Retinal pigment epithelial cell (primary cell): Measurements from ENCODE around the gene KLK8.

Experiments
- DNase-seq: peaks from one replicate; pipeline ENCODE4 v3.0.0-alpha.2; 2010; ENCODE audit warnings: low read depth
- H3K4me3 ChIP-seq: 2 replicates; pipeline ENCODE4 v1.5.1; 2011; ENCODE audit warnings: mild to moderate bottlenecking, low read length, control low read depth, moderate library complexity
- TF ChIP-seq, protein P1 (sequence below): conservative IDR thresholded peaks from 2 replicates; pipeline ENCODE4 v1.5.1; 2011; ENCODE audit warnings: low read depth, low read length, control low read depth, inconsistent platforms

The KLK8 gene

DNA sequence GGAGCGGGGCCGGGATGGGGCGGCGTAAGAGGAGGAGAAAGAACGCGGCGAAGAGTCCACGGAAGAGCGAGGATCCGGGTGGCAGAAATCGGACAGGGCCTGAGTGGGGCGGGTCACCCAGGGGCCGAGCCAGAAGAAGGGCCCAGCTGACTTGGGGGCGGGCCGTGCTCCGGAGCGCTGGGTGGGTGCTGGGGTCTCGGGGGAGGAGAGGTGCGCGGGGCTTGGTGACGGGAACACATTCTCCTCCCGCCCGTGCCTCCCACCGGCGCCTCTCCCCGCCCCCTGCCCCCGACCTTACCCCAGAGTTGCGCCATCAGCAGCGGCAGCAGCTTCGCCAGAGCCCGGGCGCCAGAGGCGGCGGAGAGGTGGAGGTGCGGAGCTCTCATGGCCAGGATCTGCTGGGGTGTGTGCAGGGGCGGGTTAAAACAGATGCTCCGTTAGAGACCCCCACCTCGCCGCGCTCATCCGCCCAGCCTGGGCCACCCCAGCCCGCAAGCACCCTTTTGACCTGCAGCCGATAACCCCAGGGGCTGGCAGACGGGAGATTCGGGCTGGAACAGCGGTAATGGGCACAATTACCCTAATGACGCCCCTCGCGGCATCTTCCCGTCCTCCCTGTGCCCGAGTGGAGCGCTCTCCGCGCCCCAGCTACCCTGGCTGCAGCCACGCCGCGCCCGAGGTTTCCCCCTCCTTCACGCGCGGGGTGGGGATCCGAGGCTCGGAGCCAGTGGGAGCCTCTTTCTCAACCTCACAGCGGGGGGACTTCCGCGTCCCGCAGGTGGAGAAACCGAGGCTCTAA, 17.5 kb upstream of the KLK8 start:
- DNase-seq, result no peak

DNA sequence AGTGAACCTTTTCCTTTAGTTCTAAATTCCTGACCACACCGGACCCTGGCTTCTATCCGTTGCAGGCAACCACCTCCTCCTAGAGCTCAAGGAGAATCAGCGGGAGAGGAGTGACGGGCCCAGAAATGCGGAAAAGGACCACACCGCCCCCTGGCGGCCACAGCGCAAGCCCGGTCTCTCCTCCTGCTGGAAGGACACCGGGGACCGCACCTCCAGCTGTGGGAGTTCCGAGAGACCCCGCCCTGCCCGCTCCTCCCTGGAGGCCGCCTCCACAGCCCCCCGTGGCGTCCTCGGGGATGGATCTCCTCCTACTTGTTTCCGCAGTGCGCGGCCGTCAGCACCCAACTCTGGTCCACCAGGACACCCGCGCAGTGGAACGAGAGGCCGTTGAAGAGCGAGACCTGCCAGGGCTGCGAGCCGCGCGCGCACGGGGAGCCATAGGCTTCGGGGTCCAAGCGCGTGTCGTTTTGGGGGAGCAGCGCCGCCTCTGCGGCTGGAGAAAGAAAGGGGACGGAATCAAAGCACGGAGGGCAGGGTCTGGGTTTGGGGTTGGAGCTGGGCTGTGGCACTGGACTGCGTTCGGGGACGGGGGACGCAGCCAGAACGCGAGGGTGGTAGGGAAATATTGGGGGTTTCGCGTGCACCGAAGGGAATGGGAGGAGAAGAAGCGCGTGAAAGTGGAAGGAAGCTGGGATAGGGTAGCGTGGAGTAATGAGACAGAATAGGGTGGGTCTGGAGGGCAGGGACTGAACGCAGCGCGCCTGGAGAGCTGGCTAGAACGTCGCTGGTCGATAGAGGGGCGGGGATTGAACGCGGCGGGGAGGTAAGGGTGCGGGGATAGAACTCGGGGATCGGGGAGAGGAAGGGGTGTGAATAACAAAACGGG, 15.6 kb upstream of the KLK8 start:
- H3K4me3 ChIP-seq, result peak overlapping the region; percentile 6
- TF ChIP-seq, protein P1, sequence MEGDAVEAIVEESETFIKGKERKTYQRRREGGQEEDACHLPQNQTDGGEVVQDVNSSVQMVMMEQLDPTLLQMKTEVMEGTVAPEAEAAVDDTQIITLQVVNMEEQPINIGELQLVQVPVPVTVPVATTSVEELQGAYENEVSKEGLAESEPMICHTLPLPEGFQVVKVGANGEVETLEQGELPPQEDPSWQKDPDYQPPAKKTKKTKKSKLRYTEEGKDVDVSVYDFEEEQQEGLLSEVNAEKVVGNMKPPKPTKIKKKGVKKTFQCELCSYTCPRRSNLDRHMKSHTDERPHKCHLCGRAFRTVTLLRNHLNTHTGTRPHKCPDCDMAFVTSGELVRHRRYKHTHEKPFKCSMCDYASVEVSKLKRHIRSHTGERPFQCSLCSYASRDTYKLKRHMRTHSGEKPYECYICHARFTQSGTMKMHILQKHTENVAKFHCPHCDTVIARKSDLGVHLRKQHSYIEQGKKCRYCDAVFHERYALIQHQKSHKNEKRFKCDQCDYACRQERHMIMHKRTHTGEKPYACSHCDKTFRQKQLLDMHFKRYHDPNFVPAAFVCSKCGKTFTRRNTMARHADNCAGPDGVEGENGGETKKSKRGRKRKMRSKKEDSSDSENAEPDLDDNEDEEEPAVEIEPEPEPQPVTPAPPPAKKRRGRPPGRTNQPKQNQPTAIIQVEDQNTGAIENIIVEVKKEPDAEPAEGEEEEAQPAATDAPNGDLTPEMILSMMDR, result peak; percentile 81
- no peak for DNase-seq

More for the DNA sequence above, 17.5 kb upstream of the KLK8 start:
- H3K4me3 ChIP-seq, result peak overlapping the region; percentile 33
- TF ChIP-seq, protein P1, result no peak

DNA sequence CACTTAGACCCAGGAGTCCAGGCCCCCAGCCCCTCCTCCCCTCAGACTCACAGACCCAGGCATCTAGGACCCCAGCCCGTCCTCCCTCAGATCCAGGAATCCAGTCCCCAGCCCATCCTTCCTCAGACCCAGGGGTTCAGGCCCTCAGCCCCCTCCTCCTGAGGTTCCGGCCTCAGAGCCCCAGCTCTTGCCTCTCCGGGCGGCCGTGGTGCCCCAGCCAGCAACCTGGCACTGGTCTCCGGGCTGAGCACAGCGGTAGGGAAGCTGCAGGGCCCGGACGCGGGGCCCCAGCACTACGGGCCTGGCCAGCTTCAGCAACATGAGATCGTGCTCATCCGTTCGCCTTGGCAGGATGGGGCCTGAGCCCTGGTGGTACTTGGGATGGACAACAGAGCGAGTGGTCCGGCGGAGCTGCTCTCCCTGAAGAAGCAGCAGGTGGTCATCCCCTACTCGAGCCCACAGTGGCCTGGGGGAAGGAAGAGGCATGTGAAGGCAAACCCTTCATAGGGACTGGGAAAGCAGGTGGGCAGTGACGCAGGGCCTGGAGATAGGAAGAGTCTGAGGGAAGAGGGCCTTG, 14.4 kb upstream of the KLK8 start:
- DNase-seq, result no peak
- TF ChIP-seq, protein P1, result no peak
- no peak overlapping the region for H3K4me3 ChIP-seq

DNA sequence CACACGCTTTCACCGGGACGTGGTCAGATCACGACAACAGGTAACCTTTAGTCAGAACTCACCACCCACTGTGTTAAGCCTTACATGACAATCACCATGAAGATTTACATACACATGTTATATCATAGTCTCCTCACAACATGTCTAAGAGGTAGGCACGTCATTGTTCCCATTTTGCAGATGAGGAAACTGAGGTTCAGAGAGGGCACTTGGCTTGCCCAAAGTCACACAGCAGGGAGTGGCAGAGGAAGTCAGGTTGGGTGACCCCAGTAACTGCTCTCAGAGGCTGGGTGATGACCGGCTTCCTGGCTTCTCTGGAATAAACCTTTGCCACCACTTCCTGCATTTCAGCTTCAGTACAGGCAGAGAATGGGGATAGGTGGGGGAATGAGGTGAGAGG, 12.8 kb upstream of the KLK8 start:
- no peak for DNase-seq
- TF ChIP-seq, protein P1, result no peak
- H3K4me3 ChIP-seq, result no peak overlapping the region

DNA sequence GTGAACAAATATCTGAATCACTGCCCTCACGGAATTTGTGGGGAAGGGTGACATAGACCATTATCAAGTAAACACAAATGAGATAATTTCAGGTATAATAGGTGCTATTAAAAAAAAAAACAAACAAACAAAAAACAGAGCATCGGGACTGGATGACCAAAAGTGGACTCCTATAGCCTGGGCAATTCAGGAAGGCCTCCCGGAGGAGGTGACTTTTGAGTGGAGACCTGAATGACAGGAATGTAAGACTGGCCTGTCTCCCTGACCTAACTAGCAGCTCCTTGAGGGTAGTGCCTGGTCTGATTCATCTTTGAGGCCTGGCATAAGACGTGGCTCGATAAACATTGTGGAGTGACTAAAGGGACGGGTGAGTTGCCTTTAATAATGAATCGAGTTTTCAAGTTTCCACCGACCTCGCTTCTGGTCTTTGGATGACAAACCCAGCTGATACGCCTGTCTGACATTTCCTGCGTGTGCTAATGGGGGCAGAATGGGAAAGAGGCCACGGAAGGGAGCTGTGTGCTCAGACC, 11.3 kb upstream of the KLK8 start:
- H3K4me3 ChIP-seq, result no peak overlapping the region
- no peak for DNase-seq
- TF ChIP-seq, protein P1, result no peak

DNA sequence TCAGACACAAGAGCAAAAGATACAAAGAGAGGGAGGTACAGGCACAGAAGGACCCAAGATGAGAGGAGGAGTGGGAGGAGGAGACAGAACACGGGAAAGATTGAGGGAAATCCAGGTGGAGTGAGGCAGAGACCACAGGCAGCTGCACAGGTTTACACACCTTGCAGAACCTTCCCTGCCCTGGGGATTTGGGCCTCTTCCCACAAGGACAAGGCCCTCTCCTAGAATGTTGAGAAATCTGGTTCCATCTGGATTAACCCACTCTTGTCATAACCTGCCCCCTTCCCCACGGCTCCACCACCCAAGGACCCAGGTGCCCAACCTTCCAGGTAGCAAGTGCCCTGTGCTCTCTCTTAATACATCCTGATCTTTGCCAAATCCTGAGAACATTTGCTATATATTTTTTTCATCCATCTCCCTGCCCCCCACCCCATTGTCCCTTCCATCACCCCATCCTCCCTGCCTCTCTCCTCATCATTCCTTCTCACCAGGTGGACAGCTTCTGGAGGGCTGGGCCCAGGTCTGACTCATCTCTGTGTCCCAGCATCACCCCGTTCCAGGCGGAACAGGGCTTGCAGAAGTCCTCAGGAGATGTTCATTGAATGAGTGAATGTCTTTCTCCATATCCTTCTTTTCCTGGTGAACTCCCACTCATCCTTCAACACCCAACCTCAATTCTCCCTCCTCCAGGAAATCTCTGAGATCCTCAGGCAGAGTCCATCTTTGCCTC, 8.8 kb upstream of the KLK8 start:
- DNase-seq, result no peak
- TF ChIP-seq, protein P1, result no peak

More for the DNA sequence above, 8.8 kb upstream of the KLK8 start:
- no peak overlapping the region for H3K4me3 ChIP-seq
